ENCODE results near the gene SPRR1B. TPM values are rescaled to one million over a fixed set of nuclear protein-coding genes. Genes with fewer than 3 reads are reported as not detected.

SPRR1B gene
- total and polyA plus RNA-seq, 10 of the 15 experiments (the other 5 are each of a cell fraction or from before 2014, with no cell fraction given), result not detected

- no TSS peak for BruUV-seq (replicated peaks)
- in situ Hi-C loops (cut with MboI), result no loop called here
- RAD21 ChIA-PET (ENCODE audit: unreplicated experiment), result interaction anchor here (0.7 kb wide), 1 partner anchor 96 kb away, joined by 4 read pairs; no protein-coding TSS in a partner anchor
Measured at GRCh38 chr1:153058826-153059784, 28.1 kb downstream of the SPRR1B start.

More at GRCh38 chr1:153058826-153059784, 28.1 kb downstream of the SPRR1B start:
- Histone ChIP-seq H3K4me2 (ENCODE audit: control insufficient read depth, insufficient read depth) (no peak overlapping the region), H3K27me3 (replicated peaks in 1 of 2; ENCODE audit: control insufficient read depth in 2 of 2, insufficient read depth in 2 of 2, low read length in 1 of 2) (no peaks in the 10 kb centered on the region), H3K79me2 (ENCODE audit: control insufficient read depth, insufficient read depth, low read length) (no peaks in the 10 kb centered on the region), H2AFZ (ENCODE audit: control insufficient read depth, low read depth, low read length) (no peak overlapping the region), H3K9ac (ENCODE audit: control insufficient read depth, insufficient read depth, low read length) (no peak overlapping the region), H3K36me3 (ENCODE audit: control insufficient read depth in 2 of 2, insufficient read depth in 2 of 2, low read length in 1 of 2) (no peaks in the 10 kb centered on the region), H3K4me1 (ENCODE audit: control insufficient read depth, insufficient read depth, low read length) (no peaks in the 10 kb centered on the region; the same call in 1 of the 2 replicates), H3K9me3 (replicated peaks; ENCODE audit: control insufficient read depth, insufficient read depth, low read length) (no peaks in the 10 kb centered on the region), H3K4me3 (no peak overlapping the region), H3K27ac (ENCODE audit: control insufficient read depth, insufficient read depth) (no peak overlapping the region), H4K20me1 (ENCODE audit: control insufficient read depth, insufficient read depth) (no peaks in the 10 kb centered on the region)
- ChIA-PET POLR2A (no interaction called here), CTCF (interaction anchor here (0.9 to 1.3 kb wide), 3 partner anchors 8 to 134 kb away, joined by 3 read pairs; no protein-coding TSS in a partner anchor), SMC1A (ENCODE audit: uncharacterized antibody, unreplicated experiment) (interaction anchor here (0.8 kb wide), 1 partner anchor 9 kb away, joined by 4 read pairs; no protein-coding TSS in a partner anchor)
- FAIRE-seq, result no peak
- WGBS (ENCODE audit: insufficient coverage, insufficient replicate concordance, low lambda C conversion rate, missing lambda C conversion rate), result 23% methylated on average over 6 of the region's 6 CpGs
- intact Hi-C loops (cut with micrococcal nuclease; ENCODE audit: unreplicated experiment), result no loop called here
- TF ChIP-seq GATAD2B (conservative IDR thresholded peaks at IDR 0.05; ENCODE audit: low read depth) (no peak), SMARCA5 (IDR thresholded peaks at IDR 0.05) (no peak), ZNF24 (IDR thresholded peaks at IDR 0.05) (no peak), ZBTB11 (CRISPR knock-in tag; IDR thresholded peaks at IDR 0.05) (no peak)
- DNase-seq (ENCODE audit: low read depth, low spot score), result no peak
- ATAC-seq, result no peak
